SK-N-SH treated with all-trans-retinoic acid at 6 μM for 48 hours (cell line): ENCODE measurements around the gene DTNBP1.

Experiments
- TF ChIP-seq, protein P1 (sequence below): fragments of 250-450 bp; sonication (Bioruptor Pico); IDR thresholded peaks from 2 replicates; pipeline ENCODE4 v1.5.1; 2021; ENCODE audit warnings: mild to moderate bottlenecking, moderate library complexity
- TF ChIP-seq, protein P2 (sequence below): fragments of 250-450 bp; sonication (Bioruptor Pico); IDR thresholded peaks from 2 replicates; pipeline ENCODE4 v1.5.1; 2020; ENCODE audit warnings: low read depth, mild to moderate bottlenecking, moderate library complexity

DNA sequence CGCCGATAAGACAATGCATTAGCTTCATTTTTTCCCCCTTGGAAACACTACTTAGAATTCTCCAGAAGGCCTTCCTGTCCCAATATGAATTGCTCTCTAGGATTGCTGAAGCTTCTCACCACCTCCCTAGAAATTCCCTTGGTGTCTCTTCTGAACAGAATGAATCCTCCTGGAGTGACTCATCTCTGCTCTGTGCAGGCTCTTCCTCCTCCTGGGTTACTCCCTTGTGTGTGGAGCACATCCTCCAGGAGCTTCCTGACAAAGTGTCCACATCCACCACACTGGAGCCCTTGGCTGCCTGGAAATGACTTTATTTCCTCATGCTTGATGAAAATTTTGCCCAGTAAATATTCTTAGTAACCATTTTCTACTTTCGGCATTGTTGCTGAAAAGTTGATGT, 54.4 kb downstream of the DTNBP1 start:
- TF ChIP-seq, protein P1, sequence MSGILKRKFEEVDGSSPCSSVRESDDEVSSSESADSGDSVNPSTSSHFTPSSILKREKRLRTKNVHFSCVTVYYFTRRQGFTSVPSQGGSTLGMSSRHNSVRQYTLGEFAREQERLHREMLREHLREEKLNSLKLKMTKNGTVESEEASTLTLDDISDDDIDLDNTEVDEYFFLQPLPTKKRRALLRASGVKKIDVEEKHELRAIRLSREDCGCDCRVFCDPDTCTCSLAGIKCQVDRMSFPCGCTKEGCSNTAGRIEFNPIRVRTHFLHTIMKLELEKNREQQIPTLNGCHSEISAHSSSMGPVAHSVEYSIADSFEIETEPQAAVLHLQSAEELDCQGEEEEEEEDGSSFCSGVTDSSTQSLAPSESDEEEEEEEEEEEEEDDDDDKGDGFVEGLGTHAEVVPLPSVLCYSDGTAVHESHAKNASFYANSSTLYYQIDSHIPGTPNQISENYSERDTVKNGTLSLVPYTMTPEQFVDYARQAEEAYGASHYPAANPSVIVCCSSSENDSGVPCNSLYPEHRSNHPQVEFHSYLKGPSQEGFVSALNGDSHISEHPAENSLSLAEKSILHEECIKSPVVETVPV = no peak
- TF ChIP-seq, protein P2, sequence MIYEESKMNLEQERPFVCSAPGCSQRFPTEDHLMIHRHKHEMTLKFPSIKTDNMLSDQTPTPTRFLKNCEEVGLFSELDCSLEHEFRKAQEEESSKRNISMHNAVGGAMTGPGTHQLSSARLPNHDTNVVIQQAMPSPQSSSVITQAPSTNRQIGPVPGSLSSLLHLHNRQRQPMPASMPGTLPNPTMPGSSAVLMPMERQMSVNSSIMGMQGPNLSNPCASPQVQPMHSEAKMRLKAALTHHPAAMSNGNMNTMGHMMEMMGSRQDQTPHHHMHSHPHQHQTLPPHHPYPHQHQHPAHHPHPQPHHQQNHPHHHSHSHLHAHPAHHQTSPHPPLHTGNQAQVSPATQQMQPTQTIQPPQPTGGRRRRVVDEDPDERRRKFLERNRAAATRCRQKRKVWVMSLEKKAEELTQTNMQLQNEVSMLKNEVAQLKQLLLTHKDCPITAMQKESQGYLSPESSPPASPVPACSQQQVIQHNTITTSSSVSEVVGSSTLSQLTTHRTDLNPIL (CRISPR knock-in tag) = no peak
